A549 (cell line): ENCODE data around the gene SESN3.

Experiments
- BHLHE40 ChIP-seq: IDR thresholded peaks from 2 replicates; pipeline ENCODE4 v1.6.1; 2012; ENCODE audit warnings: low read depth, low read length, inconsistent platforms
- CBX2 ChIP-seq: fragments of 200-600 bp; sonication (generic); IDR thresholded peaks from 2 replicates; pipeline ENCODE4 v1.6.1; 2016; ENCODE audit warnings: low read depth, mild to moderate bottlenecking, borderline replicate concordance
- CHD4 ChIP-seq: fragments of 200-600 bp; sonication (generic); IDR thresholded peaks from 2 replicates; pipeline ENCODE4 v1.6.1; 2016; ENCODE audit warnings: antibody characterized with exemption, mild to moderate bottlenecking, borderline replicate concordance
- CTCF ChIP-seq: fragments of >200 bp; sonication (Bioruptor Twin); formaldehyde crosslinking; IDR thresholded peaks from 3 replicates; pipeline ENCODE4 v1.5.1; 2016
- EHMT2 ChIP-seq: fragments of 200-600 bp; sonication (generic); IDR thresholded peaks from 2 replicates; pipeline ENCODE4 v1.6.1; 2016; ENCODE audit warnings: antibody characterized with exemption, low read depth, mild to moderate bottlenecking, moderate library complexity
- EP300 ChIP-seq, 2 experiments: fragments of >200 bp; sonication (Bioruptor Twin); formaldehyde crosslinking; IDR thresholded peaks; 2 replicates in 1 of 2; 3 replicates in 1 of 2; pipeline ENCODE4 v1.6.1; 2016 to 2017
- HDAC2 ChIP-seq: fragments of 200-600 bp; sonication (generic); IDR thresholded peaks from 2 replicates; pipeline ENCODE4 v1.6.1; 2016
- HMGXB4 ChIP-seq: fragments of 250-450 bp; sonication (Bioruptor Pico); IDR thresholded peaks from 2 replicates; pipeline ENCODE4 v1.5.0; 2021; ENCODE audit warnings: mild to moderate bottlenecking, moderate library complexity, borderline replicate concordance
- MAX ChIP-seq: IDR thresholded peaks from 2 replicates; pipeline ENCODE4 v1.6.1; 2012
- POLR2A ChIP-seq: IDR thresholded peaks from 2 replicates; pipeline ENCODE4 v1.6.1; 2012; ENCODE audit warnings: mild to moderate bottlenecking, low read length
- SREBF2 ChIP-seq: fragments of 450-650 bp; IDR thresholded peaks from 2 replicates; pipeline ENCODE4 v1.6.1; 2014; ENCODE audit warnings: mild to moderate bottlenecking, moderate library complexity
- ZC3H11A ChIP-seq: fragments of 450-650 bp; IDR thresholded peaks from 2 replicates; pipeline ENCODE4 v1.6.1; 2014; ENCODE audit warnings: antibody characterized with exemption, mild to moderate bottlenecking

GRCh38 chr11:95228081-95228749 is 2.8 kb downstream of the SESN3 start:
- no peak for TF ChIP-seq CTCF
- TF ChIP-seq ZC3H11A = no peak
- TF ChIP-seq HDAC2 = no peak
- no peak for TF ChIP-seq EHMT2
- TF ChIP-seq CBX2 = no peak
- TF ChIP-seq POLR2A = no peak
- TF ChIP-seq MAX = no peak
- TF ChIP-seq EP300 (IDR thresholded peaks at IDR 0.05) = no peak
- TF ChIP-seq SREBF2 = no peak
- no peak for TF ChIP-seq BHLHE40
- TF ChIP-seq CHD4 = no peak
- no peak for TF ChIP-seq HMGXB4 (CRISPR knock-in tag)
